ENCODE data around the gene S1PR1. TPM values are rescaled to one million over a fixed set of nuclear protein-coding genes. Genes with fewer than 3 reads are reported as not detected.

Gene S1PR1
- total RNA-seq, 6 donors from 2014 or later = 18.9 to 130 (median 76.5) TPM

GRCh38 chr1:101244842-101245241, 8.0 kb downstream of the S1PR1 start:
- H3K4me1 ChIP-seq = peaks cover 0 to 17% (median 11%) of the 10 kb centered on the region in 4 donors
- TF ChIP-seq POLR2A (IDR thresholded peaks at IDR 0.05) (no peak), EP300 (IDR thresholded peaks at IDR 0.05) (no peak), POLR2AphosphoS5 (IDR thresholded peaks at IDR 0.05) (no peak), CTCF (IDR thresholded peaks at IDR 0.05) (no peak)
- DNase-seq (no peak), ATAC-seq (ENCODE audit: low FRiP score in 2 of 2) (no peak)
- 61 to 66% methylated on average over 5 of the region's 5 CpGs for WGBS, 2 donors
- H3K4me3 ChIP-seq = no peak overlapping the region
- H3K9me3 ChIP-seq = no peaks in the 10 kb centered on the region
- peak overlapping the region in 1 of 4 donors; percentile 97 for H3K27ac ChIP-seq
- peaks cover 0 to 22% (median 0%) of the 10 kb centered on the region in 4 donors for H3K36me3 ChIP-seq
- no peaks in the 10 kb centered on the region for H3K27me3 ChIP-seq

- Histone ChIP-seq H3K4me1 (peaks cover 0 to 16% (median 11%) of the 10 kb centered on the region in 4 donors), H3K9me3 (no peaks in the 10 kb centered on the region), H3K27ac (peak overlapping the region in 1 of 4 donors; percentile 28), H3K4me3 (no peak overlapping the region), H3K27me3 (no peaks in the 10 kb centered on the region), H3K36me3 (peaks cover 0 to 22% (median 0%) of the 10 kb centered on the region in 4 donors)
- 56 to 69% methylated on average over 2 of the region's 2 CpGs for WGBS, 2 donors
- TF ChIP-seq CTCF (IDR thresholded peaks at IDR 0.05) (no peak), POLR2A (IDR thresholded peaks at IDR 0.05) (no peak), EP300 (IDR thresholded peaks at IDR 0.05) (no peak), POLR2AphosphoS5 (IDR thresholded peaks at IDR 0.05) (no peak)
- ATAC-seq (ENCODE audit: low FRiP score in 2 of 2) (no peak), DNase-seq (no peak)
Observed at GRCh38 chr1:101245246-101245927, 8.6 kb downstream of the S1PR1 start.

- Histone ChIP-seq H3K27ac (no peak overlapping the region), H3K36me3 (peaks cover 0 to 12% (median 0%) of the 10 kb centered on the region in 4 donors), H3K9me3 (no peaks in the 10 kb centered on the region), H3K4me1 (peaks cover 0 to 10% (median 5%) of the 10 kb centered on the region in 4 donors), H3K4me3 (no peak overlapping the region), H3K27me3 (no peaks in the 10 kb centered on the region)
- 76 to 83% methylated on average over 6 of the region's 6 CpGs for WGBS, 2 donors
- no peak for DNase-seq
- ATAC-seq (ENCODE audit: low FRiP score in 2 of 2) = no peak
- TF ChIP-seq EP300 (IDR thresholded peaks at IDR 0.05) (no peak), CTCF (IDR thresholded peaks at IDR 0.05) (no peak), POLR2A (IDR thresholded peaks at IDR 0.05) (no peak), POLR2AphosphoS5 (IDR thresholded peaks at IDR 0.05) (no peak)
Observed at GRCh38 chr1:101247404-101248287, 10.8 kb downstream of the S1PR1 start.

- DNase-seq (no peak), ATAC-seq (ENCODE audit: low FRiP score in 2 of 2) (no peak)
- Histone ChIP-seq H3K4me3 (no peak overlapping the region), H3K9me3 (no peaks in the 10 kb centered on the region), H3K27me3 (no peaks in the 10 kb centered on the region), H3K27ac (no peak overlapping the region), H3K4me1 (no peaks in the 10 kb centered on the region), H3K36me3 (no peaks in the 10 kb centered on the region)
- WGBS, 2 donors = 74 to 83% methylated on average over 3 of the region's 3 CpGs
- no peak for TF ChIP-seq CTCF (IDR thresholded peaks at IDR 0.05)
- no peak for TF ChIP-seq POLR2AphosphoS5 (IDR thresholded peaks at IDR 0.05)
- TF ChIP-seq POLR2A (IDR thresholded peaks at IDR 0.05) = no peak
- TF ChIP-seq EP300 (IDR thresholded peaks at IDR 0.05) = no peak
Observed at GRCh38 chr1:101250222-101250621, 13.4 kb downstream of the S1PR1 start.
